Activated CD8-positive, alpha-beta memory T cell treated with anti-CD3 and anti-CD28 coated beads for 4 hours (primary cell): ENCODE measurements around the gene DLGAP1.
"Not testable (repeated sequence)": the region's sequence is repeated elsewhere in the genome, so short reads cannot be mapped to it uniquely, and the experiment has no call there.

Experiments
- DNase-seq, 2 donors: peaks; one replicate each; pipeline ENCODE4 v3.0.0-alpha.2; 2020; ENCODE audit warnings: low read depth in 2 of 2

DLGAP1 gene

DNA sequence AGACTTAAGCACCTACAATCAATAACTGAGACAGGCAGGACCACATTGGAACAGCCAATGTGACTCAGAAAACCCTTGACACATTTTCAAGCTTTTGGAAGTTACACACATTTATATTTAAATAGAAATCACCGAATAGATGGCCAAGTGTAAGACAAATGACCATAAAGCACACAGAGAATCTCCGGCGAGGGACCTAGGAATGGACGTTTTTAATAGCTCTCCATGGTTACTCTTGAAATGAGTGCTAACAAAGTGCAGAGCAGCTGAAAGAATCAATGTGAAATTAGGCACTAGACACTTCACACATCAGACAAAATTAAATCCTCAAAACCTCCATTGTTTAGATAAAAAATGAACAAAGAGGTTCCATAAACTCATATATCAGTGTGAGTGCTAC, 376.9 kb downstream of the DLGAP1 start:
- DNase-seq = no peak

DNA sequence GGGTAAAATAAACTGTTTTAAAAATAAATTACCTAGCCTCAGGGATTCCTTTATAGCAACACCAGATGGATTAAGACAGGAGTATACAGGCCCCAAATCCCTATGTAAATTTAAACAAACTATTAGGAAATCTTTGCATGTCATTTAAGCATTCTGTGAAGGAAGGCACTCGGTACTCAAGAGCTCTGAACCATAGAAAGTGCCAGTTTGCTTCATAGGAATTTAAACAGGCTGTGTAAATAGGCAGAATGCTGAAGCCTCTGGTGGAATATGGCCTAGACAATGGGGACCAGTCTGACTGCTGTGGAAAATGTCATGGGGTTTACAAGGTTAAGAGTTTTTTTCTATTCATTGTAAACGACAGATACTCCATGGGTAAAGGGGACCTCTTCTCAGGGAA, 377.4 kb downstream of the DLGAP1 start:
- no peak for DNase-seq

DNA sequence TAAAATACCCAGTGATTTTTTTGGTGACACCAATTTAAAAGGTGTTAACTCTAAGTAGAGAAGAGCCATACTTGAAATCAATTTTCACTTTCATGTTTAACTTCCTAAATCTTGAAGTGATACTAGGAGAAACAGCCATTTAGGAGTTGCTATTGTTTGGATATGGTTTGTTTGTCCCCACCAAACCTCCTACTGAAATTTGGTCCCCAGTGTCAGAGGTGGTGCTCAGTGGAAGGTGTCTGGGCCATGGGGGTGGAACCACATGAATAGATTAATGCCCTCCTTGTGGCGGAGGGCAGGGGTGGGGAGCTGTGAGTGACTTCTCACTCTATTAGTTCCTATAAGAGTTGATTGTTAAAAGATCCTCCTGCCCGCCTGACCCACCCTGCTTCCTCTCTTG, 377.9 kb downstream of the DLGAP1 start:
- DNase-seq = no peak

DNA sequence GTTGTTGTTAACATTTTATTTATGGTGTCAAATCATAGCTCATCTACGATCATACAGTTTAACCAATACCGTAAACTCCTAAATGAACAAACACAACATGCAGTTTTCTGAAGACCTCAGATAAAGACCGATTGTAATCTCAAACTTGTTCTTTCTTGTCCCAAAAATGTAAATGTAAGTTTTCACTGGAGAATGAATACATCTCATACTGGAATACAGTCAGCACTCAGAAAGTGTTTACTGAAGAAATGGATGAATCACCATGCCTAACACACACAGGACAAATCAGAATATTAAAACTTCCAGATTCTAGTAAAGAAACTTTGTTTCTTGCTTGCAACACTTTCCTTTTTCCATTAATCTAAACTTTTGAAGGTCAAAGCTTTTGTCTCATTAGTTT, 380.5 kb downstream of the DLGAP1 start:
- no peak for DNase-seq

DNA sequence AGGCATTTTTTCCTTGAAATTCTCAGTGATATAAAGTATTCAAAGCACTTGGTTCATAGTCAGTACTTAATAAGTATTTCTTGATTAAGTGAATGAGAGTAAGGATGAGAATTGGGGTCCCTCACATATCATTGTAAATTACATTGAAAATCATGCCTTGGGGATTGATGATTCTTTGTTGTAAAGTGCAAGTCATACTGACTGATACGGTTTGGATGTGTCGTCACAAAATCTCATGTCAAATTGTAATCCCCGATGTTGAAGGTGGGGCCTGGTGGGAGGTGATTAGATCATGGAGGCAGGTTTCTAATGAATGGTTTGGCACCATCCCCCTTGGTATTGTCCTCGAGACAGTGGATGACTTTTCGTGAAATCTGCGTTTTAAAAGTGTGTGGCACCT, 385.9 kb downstream of the DLGAP1 start:
- DNase-seq = no peak

DNA sequence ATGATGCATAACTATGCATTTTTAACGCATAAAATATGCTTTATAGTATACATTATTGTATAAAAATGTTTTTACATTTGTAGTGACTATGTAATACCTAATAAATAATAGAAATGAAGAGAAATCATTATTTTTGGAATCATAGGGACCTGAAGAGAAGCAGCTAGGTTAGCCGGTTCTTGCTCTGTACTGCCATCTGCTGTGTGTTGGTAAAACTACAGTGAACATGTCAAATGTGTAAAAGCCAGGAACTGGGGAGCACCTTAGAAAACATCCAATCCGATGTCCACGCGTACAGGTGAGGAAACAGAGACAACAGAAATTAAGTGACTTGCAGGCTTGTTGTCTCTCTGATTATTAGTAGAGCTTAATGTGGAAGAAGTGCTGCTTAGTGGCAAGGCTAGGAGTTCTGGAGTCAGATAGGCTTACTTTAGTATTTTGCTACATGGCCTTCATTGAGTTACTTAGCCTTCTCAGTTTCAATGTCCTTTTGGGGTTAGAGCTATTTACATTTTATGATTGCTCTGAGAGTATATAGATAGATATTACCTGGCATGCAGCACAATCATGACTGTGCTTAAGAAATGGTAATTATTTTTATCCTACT, 386.5 kb downstream of the DLGAP1 start:
- no peak for DNase-seq

DNA sequence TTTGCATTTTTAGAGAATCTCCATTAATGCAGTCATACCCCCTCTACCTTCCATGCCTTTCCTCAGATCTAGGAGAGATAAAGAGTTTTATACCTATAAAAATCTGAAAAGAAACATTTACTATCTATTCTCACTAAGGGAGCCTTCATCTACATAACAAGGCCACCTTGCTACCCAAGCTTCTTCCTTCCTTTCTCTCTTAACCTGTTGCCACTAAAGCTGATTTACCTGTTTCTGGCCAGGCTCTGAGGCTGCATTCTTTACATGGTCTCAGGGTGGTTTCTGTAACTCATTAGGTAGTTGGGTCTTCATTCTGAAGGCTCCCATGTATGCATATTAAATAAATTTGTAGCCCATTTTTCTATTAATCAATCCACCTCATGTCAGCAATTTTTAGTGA, 391.6 kb downstream of the DLGAP1 start:
- no peak for DNase-seq

DNA sequence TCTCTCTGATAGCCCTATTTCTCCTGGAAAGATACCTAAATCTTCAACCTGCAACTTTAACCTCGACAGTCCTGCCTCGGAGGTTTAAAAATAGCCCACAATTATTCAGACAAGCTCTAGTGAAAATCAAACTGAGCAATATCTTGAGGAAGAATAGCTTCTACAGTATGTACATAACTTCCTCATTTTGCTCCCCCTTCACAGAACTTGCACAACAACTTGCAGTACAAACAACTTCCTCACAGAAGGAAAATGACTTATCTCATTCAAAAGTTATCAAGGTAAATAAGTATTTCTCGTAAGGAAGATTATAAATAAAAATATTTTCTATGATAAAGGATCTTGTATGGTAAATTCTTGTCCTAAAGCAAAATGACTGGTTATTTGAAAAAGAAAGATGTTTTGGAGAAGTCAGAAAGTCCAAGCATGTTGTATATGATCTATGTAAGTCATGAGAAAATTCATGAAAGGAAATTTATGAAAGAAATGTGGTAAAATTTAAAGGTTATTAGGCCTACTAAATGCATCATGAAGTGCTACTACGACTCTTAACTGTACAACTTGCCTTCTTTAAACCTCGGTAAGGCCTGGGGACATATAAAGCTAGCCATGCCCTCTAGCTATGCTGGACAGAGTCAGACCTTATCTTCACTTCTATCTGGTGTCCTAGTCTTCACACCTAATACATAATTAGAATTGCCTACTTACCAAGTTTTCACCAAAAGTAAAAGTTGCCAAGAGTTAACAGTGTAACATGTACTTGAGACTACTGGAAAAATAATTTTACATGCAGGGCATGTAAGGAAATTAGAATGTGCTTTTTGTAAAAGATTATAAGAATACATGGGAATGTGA, 394.5 kb downstream of the DLGAP1 start:
- DNase-seq = no peak

DNA sequence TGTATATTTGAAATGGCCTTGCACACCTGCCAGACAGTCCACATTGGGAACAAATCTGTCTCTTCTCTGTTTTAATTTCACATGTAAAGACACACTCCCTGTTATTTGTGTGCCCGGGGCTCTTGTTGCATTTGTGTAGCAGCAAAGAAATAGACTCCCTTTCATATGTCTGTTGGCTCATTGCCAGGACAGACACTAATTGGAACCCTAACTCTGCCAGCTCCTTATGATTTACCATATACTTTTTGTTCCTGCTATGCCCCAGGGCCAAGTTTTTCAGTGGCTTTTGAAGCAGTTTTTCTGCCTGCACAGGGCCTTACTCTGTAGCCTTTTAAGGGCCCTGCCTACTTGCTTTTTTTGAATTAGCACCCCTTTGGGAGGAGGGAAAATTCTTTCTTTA, 396.9 kb downstream of the DLGAP1 start:
- no peak for DNase-seq

DNA sequence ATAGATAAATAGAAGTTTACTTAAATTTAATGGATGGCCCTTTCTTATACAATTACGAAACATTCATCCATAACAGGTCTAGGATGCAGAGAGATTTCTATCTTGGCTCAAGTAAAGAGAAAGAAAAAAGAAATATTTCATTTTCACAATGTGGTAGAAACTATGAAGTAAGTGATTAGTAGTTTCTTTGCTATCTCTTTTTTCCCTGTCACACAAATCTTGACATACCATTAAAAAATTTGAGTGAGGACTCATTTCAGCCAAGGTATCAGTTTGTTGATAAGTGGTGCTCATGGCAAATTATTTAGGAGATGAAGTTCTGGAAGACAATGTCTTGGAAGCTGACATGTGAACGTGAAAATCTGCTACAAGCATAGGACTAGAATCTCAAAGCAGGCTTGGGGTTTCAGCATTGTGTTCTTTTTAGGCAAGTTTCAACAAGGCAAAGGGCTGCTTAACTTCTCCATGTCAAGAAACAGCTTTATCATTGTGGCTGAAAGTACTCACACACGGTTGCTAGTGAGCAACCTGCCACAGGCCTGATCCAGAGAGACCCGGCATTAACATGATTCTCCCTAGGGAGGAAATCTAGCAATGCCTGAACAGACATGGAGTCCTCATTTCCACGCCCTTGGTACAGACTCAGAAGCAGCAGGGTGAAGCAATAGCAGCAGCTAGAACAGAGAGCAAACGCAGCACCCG, 414.6 kb downstream of the DLGAP1 start:
- DNase-seq = no peak

DNA sequence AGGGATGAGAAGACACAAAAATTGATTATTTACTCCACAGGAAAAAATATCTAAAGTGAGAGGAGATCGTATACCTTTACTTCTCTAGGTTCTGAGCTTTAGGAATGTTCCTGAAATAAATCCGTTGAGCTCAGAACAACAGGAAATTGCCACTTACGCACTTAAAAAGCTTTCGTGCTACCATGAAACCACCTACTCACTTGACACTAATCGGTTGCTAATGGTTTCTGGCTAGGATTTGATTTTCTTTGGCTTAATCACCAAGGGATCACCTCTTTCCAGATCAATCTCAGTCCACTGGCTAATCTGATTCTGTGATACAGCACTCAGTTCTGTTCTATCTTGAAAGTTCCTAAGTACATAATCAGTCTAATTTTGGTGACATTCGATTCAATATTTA, 419.6 kb downstream of the DLGAP1 start:
- DNase-seq = no peak

DNA sequence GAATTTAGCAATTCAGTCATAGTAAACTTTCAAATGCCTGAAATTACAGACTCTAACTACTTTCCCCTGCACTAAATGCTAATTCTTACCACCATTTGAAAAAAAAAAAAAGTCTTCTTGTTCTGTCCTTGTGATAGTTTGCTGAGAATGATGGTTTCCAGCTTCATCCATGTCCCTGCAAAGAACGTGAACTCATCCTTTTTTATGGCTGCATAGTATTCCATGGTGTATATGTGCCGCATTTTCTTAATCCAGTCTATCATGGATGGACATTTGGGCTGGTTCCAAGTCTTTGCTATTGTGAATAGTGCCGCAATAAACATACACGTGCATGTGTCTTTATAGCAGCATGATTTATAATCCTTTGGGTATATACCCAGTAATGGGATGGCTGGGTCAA, 420.3 kb downstream of the DLGAP1 start:
- DNase-seq = not testable (repeated sequence)

DNA sequence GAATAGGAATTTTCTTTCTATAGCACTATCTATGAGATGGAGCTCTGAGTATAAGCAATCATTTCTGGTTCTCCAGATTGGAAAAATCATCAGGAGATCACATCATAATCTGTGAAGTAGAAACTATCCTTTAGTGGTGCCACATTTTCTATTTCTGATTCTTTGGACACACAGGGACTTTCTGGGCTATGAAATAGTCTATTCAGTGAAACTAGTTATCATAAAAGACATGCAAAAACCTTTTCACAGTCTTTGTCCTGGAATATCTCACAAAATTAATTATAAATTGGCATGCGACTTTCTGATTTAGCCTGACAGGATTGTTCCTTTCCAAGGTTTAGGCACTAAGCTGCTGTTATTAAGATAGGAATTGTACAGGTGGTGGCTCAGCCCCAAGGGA, 428.6 kb downstream of the DLGAP1 start:
- DNase-seq = no peak

DNA sequence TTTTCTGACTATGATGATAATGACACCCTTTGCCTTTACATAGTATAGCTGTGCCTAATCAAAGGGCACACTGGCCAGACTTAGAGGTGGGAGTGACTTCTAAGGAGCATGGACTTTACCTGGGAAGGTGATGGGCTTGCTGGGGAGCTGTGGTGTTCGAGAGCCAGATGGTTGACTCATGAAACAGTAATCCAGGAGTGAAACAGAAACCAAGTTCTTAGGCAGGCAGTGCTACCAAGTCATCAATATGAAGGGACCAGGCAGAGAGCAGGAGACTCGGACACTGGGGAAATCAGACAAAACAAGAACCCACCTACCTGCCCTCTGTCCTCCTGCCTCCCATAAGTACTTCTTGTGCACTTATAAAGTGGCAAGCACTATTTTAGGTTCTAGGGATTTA, 430.4 kb downstream of the DLGAP1 start:
- DNase-seq = no peak

DNA sequence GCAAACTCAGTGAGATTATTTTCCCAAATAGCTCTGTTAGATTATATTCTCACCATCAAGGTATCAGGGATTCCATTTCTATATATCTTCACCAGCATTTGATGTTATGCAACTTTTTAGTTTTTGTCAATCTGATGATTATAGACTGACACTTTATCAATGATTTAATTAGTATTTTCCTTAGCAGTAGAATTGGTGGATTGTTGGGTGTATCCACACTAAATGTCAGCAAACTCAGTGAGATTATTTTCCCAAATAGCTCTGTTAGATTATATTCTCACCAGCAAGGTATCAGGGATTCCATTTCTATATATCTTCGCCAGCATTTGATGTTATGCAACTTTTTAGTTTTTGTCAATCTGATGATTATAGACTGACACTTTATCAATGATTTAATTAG, 432.4 kb downstream of the DLGAP1 start:
- DNase-seq = not testable (repeated sequence)

DNA sequence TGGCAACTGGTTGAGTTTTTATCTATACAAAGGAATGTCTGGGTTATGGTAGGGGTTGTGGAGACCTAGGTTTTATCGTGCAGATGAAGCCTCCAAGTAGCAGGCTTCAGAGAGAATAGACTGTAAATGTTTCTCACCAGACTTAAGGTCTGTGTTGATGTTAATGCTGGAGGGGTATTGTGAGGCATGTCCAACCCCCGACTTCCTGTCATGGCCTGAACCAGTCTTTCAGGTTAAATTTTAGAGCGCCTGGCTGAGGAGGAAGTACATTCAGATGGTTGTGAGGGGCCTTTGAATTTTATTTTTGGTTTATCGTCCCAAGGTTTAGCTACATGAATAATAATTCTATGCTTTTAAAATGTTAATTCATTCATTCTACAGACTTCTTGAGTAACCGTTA, 435.1 kb downstream of the DLGAP1 start:
- no peak for DNase-seq

DNA sequence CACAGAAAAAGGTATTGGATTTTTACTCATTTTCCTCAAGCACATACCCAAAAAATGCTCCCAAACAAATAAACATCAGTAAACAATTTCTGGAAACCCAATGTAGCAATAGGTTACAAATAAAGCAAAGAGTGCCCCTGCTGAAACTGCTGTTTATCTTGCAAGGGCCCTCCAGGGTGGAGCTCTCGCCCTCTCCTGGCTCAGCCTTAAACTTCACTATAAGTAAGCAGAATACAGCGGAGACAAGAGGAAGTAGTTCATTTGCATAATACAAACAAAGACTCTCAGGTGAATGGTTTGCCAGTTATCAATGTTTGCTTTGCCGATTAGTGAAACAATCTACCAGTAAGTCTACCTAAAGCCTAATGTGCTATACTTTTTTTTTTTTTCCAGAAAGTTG, 437.6 kb downstream of the DLGAP1 start:
- no peak for DNase-seq

DNA sequence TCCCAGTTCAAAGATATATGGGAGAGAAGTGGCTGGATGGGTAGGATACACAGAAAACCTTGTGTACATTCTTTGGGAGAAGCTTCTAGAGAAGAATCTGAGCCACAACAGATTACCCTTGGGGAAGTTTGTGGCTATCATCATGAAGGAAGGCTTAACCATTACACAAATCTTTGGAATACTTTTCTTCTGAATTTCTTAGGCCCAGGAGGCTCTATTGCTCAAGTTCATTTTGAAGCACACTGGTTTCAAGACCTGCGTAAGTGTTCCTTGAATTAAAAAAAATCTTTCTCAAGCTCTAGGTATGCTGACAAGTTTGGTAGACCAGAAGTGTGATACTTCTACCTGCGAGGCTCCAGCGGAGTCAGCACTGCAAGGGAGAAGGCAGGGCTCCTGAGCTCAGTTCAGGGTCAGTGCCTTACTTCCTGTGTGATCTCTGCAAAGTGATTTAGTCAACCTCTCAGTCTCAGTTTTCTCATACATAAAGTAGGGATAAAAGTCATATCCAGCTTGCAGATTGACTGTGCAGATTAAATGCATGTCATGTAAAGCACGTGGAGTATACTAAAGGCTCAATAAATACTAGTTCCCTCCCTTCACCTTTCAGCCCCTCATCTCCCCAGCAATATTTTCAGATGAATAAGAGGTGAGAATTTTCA, 438.6 kb downstream of the DLGAP1 start:
- DNase-seq = no peak

DNA sequence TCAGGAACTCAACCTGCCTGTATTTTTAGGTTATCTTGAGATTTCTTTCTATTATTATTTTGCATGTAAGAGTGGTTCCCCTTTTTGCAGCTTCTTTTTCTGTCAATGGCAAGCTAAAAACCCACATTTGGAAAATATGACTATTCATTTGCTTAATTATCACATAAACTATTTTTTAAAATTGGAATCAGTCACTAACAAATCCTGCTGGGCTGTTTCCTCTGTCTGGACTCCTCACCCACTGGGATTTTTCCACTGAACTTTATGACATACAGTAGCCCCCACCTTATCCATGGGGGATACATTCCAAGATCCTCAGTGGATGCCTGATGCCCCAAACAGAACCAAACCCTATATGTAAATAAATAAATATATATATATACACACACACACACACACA, 447.3 kb downstream of the DLGAP1 start:
- no peak for DNase-seq

DNA sequence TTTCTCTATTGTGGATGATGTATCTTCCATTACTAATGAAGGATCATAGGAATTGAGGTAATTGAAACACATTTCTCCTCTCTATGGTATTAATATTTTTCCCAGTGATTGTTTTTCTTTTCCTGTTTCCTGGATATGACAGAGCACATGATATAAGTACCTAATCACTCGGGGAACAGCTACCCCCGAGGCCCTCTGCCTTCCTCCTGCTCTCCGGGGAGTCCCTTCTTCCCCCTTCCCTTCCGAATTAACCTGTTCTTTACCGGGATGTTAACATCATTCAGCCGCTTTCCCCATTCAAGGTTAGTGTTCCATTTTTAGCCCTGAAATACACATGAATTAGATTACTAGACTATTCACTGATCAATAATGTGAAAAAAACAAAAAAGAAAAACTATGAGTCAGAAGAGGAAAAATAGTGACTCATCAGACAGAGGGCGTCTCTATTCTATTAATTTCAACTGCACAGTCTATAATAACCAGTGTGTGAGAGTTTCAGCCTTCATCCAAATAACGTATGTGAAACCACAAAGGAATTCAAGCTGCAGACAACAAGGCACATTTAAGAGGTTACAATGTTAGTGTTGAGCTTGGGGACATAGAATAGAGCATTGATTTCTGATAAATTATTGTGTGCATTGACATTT, 450.8 kb downstream of the DLGAP1 start:
- no peak for DNase-seq

DNA sequence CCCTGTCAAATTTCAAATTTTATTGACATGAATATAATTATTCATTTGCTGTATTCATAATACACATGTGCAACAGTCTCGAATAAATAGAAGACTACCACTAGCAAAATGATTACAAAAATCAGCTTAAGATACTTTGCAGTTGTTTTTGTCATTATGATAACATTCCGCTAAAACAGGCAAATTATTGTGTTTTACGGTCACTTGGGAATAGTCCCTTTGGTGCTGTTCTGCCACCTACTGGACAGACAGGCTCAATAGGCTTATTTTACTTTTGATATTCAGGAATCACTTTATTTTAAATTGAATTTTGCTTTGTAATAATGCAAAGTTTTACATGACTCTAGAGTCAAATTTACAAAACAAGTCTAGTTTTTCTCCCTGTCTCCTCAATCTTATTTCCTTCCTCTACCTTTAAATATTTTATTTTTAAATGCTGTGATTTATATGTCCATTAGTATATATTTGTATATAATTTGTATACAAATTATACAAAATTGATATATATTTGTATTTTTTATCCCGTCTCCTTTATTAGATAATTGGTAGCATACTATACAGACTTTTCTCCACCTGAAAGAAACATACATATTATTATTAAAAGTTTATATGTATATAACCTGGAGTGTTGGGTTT, 456.3 kb downstream of the DLGAP1 start:
- DNase-seq = no peak
